HG03095 (cell line): Measurements from ENCODE around the gene MYO1E.

ENCODE experiments used
- ATAC-seq: cut with Tn5 transposase; IDR thresholded peaks from one replicate; pipeline ENCODE4 v1.9.1; 2021; ENCODE audit warnings: moderate library complexity; ENCODE audit not compliant: unreplicated experiment

Gene MYO1E

DNA sequence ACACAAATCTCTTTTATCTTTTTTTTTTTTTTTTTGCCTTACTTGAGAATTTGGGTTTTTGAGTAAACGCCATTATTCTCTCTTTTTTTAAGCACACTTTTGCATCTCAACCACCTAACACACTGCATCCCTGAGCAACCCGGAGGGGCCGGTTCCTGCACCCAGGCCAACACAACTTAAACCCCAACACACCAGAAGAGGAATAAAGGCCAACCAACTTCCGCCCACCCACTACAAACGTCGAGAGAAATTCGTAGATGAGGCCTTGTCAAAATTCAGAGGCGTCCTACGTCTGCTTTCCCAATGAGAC is 268.1 kb downstream of the MYO1E start:
- ATAC-seq, result no peak

DNA sequence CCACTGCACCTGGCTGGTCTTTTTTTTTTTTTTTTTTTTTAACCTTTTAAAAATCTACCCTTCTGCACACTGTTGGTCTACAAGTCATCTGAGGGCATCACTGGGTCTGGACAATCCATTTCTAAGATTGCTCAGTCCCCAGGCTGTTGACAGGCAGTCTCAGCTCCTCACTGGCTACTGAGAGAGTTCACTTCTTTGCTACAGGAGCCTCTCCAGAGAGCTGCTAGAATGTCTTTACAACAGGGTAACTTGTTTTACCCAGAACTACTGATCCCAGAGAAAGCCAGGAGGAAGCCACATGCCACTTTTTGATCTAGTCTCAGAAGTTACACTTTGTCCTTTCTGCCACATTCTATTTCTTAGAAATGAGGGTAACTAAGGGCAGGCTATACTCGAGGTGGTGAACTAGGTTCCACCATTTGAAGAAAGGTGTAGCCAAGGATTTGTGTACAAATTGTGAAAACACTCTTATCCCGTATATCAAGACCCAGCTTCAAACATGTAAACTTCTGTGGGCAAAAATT is 273.4 kb downstream of the MYO1E start:
- no peak for ATAC-seq

DNA sequence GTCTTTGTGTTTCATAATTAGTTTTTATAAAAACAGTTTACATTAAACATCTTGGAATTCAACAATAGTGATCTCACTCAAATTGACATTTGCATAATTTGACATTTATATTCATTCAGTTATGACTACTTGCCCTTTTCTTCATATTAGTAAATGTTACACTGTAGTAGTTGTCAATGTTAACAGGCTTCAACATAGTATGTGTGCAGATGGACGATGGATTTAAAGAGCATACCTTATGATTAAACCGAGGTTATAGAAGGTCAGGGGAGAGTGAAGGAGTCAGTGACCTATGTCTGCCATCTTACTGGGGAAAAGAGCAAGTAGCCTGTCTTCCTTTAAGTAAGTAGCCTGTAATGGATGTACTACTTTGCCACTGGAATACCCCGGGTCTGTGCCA is 276.2 kb downstream of the MYO1E start:
- no peak for ATAC-seq

DNA sequence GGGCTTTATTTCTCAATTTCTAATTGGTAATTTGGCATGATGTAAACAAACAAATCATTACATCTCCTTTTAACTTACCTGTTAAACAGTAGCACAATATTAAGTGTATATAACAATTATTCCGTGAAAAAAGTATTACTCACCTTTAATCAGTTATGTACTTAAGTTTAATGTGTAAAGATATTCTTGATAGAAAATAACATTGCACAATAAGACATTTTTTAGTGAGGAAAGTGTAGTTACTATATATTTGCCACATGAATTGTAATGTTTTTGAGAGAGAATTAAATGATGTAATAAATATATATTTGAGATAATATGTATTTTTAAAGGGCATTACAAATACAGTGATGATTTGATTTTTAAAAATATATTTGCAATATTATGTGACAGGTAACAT is 278.6 kb downstream of the MYO1E start:
- ATAC-seq, result no peak

DNA sequence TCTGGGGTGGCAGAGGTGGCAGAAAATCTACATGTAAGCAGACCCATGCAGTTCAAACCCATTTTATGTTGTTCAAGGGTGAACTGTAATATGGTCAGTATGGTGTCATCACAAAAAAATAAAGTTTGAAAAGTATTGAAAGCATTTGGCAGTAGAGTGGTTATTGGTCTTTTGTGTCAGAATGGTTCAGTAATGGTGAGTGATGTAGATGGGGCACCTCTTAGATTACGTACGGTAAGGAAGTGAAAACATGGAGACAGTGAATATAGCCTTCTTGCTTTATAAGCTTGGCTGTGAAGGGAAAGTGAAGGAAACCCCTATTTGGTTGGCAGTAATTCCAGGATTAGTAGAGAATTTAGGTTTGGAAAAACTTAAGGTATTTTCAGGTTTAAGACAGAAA is 284.9 kb downstream of the MYO1E start:
- no peak for ATAC-seq
